Measurements from ENCODE around the gene FREM2.

FREM2 gene

GRCh38 chr13:38908574-38908973, 221.7 kb downstream of the FREM2 start:
- DNase-seq: no peak

GRCh38 chr13:38914070-38914469, 227.2 kb downstream of the FREM2 start:
- DNase-seq: no peak

GRCh38 chr13:38921081-38921480, 234.2 kb downstream of the FREM2 start:
- no peak for DNase-seq

GRCh38 chr13:38922170-38922569, 235.3 kb downstream of the FREM2 start:
- DNase-seq: no peak

GRCh38 chr13:38933786-38934185, 246.9 kb downstream of the FREM2 start:
- DNase-seq: no peak

Data from fibroblast of upper back skin (primary cell).